H9 (cell line): ENCODE results near the gene EFCAB5. TPM values are rescaled to one million over a fixed set of nuclear protein-coding genes. Genes with fewer than 3 reads are reported as not detected.

ENCODE experiments used
- DNase-seq: peaks from one replicate; pipeline ENCODE4 v3.0.0-alpha.2; 2017
- H2AFZ ChIP-seq: one replicate; pipeline ENCODE4 v1.6.1; 2013; ENCODE audit warnings: mild to moderate bottlenecking, low read length, control low read depth, moderate library complexity
- H2AK5ac ChIP-seq: 2 replicates; pipeline ENCODE4 v1.6.1; 2013; ENCODE audit warnings: low read length, control low read depth, mixed read lengths; ENCODE audit not compliant: insufficient read length
- H2BK120ac ChIP-seq: one replicate; pipeline ENCODE4 v1.6.1; 2013; ENCODE audit warnings: low read depth, mild to moderate bottlenecking, low read length, control low read depth, inconsistent platforms; ENCODE audit not compliant: poor library complexity, severe bottlenecking
- H2BK12ac ChIP-seq: 2 replicates; pipeline ENCODE4 v1.6.1; 2013; ENCODE audit warnings: low read length, control low read depth, mixed read lengths, low read depth; ENCODE audit not compliant: insufficient read length
- H2BK15ac ChIP-seq: 2 replicates; pipeline ENCODE4 v1.6.1; 2013; ENCODE audit warnings: low read depth, low read length, control low read depth
- H2BK20ac ChIP-seq: one replicate; pipeline ENCODE4 v1.6.1; 2013; ENCODE audit warnings: low read depth, mild to moderate bottlenecking, low read length, control low read depth, inconsistent platforms; ENCODE audit not compliant: poor library complexity, severe bottlenecking
- H2BK5ac ChIP-seq: 2 replicates; pipeline ENCODE4 v1.6.1; 2013; ENCODE audit warnings: low read length, control low read depth, mixed read lengths; ENCODE audit not compliant: insufficient read length
- H3K14ac ChIP-seq: 2 replicates; pipeline ENCODE4 v1.6.1; 2013; ENCODE audit warnings: low read length, control low read depth; ENCODE audit not compliant: insufficient read depth
- H3K18ac ChIP-seq: 2 replicates; pipeline ENCODE4 v1.6.1; 2013; ENCODE audit warnings: low read depth, mild to moderate bottlenecking, mixed read lengths, low read length, control low read depth; ENCODE audit not compliant: insufficient read length
- H3K23ac ChIP-seq: 2 replicates; pipeline ENCODE4 v1.6.1; 2013; ENCODE audit warnings: low read length, control low read depth, mixed read lengths, low read depth; ENCODE audit not compliant: insufficient read length
- H3K23me2 ChIP-seq: 2 replicates; pipeline ENCODE4 v1.6.1; 2013; ENCODE audit warnings: low read depth, mild to moderate bottlenecking, mixed read lengths, low read length, control low read depth; ENCODE audit not compliant: insufficient read length, poor library complexity, severe bottlenecking
- H3K27ac ChIP-seq: 2 replicates; pipeline ENCODE4 v1.5.1; 2013; ENCODE audit warnings: low read length, control low read depth, mixed read lengths, low read depth; ENCODE audit not compliant: insufficient read length
- H3K27me3 ChIP-seq: 2 replicates; pipeline ENCODE4 v1.6.1; 2013; ENCODE audit warnings: low read length, control low read depth, inconsistent platforms; ENCODE audit not compliant: insufficient read depth
- H3K4ac ChIP-seq: 2 replicates; pipeline ENCODE4 v1.6.1; 2013; ENCODE audit warnings: low read depth, mild to moderate bottlenecking, control low read depth, inconsistent platforms, low read length, moderate library complexity
- H3K4me1 ChIP-seq: 2 replicates; pipeline ENCODE4 v1.6.1; 2013; ENCODE audit warnings: low read length, control low read depth, inconsistent platforms; ENCODE audit not compliant: insufficient read depth
- H3K4me2 ChIP-seq: 2 replicates; pipeline ENCODE4 v1.6.1; 2013; ENCODE audit warnings: low read length, control low read depth, mixed read lengths; ENCODE audit not compliant: insufficient read length, insufficient read depth
- H3K56ac ChIP-seq: 2 replicates; pipeline ENCODE4 v1.6.1; 2013; ENCODE audit warnings: low read depth, mild to moderate bottlenecking, mixed read lengths, low read length, control low read depth; ENCODE audit not compliant: insufficient read length
- H3K79me1 ChIP-seq: 2 replicates; pipeline ENCODE4 v1.6.1; 2013; ENCODE audit warnings: low read depth, mild to moderate bottlenecking, moderate library complexity, low read length, control low read depth, inconsistent platforms; ENCODE audit not compliant: insufficient read depth, poor library complexity, severe bottlenecking
- H3K79me2 ChIP-seq: 2 replicates; pipeline ENCODE4 v1.6.1; 2013; ENCODE audit warnings: low read length, control low read depth, inconsistent platforms; ENCODE audit not compliant: insufficient read depth
- H3K9ac ChIP-seq: 2 replicates; pipeline ENCODE4 v1.6.1; 2013; ENCODE audit warnings: low read length, control low read depth, mixed read lengths; ENCODE audit not compliant: insufficient read length; ENCODE audit errors: extremely low read depth
- H3K9me3 ChIP-seq: one replicate; pipeline ENCODE4 v1.6.1; 2013; ENCODE audit warnings: low read depth, low read length, inconsistent platforms; ENCODE audit not compliant: control insufficient read depth
- H3T11ph ChIP-seq: one replicate; pipeline ENCODE4 v1.6.1; 2013; ENCODE audit warnings: mild to moderate bottlenecking, low read length, control low read depth, inconsistent platforms
- H4K20me1 ChIP-seq: one replicate; pipeline ENCODE4 v1.6.1; 2013; ENCODE audit not compliant: control insufficient read depth, insufficient read length, insufficient read depth
- H4K5ac ChIP-seq: 2 replicates; pipeline ENCODE4 v1.6.1; 2013; ENCODE audit warnings: low read depth, mild to moderate bottlenecking, mixed read lengths, low read length, control low read depth; ENCODE audit not compliant: insufficient read length
- H4K8ac ChIP-seq: replicated peaks from 2 replicates; pipeline ENCODE4 v1.6.1; 2013; ENCODE audit warnings: low read length, control low read depth, mixed read lengths, low read depth; ENCODE audit not compliant: insufficient read length
- H4K91ac ChIP-seq: 2 replicates; pipeline ENCODE4 v1.6.1; 2013; ENCODE audit warnings: low read depth, mild to moderate bottlenecking, moderate library complexity, mixed read lengths, low read length, control low read depth; ENCODE audit not compliant: insufficient read length
- H3K27ac Mint-ChIP-seq, 3 experiments: 2 replicates in 2 of 3; 3 replicates in 1 of 3; pipeline ENCODE4 v1.8.0; 2020 to 2021; ENCODE audit warnings: mixed read lengths in 3 of 3, mild to moderate bottlenecking in 1 of 3, moderate library complexity in 1 of 3
- H3K27me3 Mint-ChIP-seq: 2 replicates; pipeline ENCODE4 v1.8.0; 2021; ENCODE audit warnings: low read depth, mild to moderate bottlenecking, moderate library complexity, mixed read lengths
- H3K36me3 Mint-ChIP-seq, 3 experiments: 2 replicates in 2 of 3; 3 replicates in 1 of 3; pipeline ENCODE4 v1.8.0; 2020 to 2021; ENCODE audit warnings: low read depth in 3 of 3, mixed read lengths in 3 of 3; ENCODE audit not compliant: insufficient read depth in 1 of 3
- H3K4me1 Mint-ChIP-seq, 2 experiments: 2 replicates each; pipeline ENCODE4 v1.8.0; 2020; ENCODE audit warnings: mixed read lengths in 2 of 2
- H3K4me3 Mint-ChIP-seq, 2 experiments: 2 replicates in 1 of 2; 3 replicates in 1 of 2; pipeline ENCODE4 v1.8.0; 2020 to 2021; ENCODE audit warnings: mild to moderate bottlenecking in 2 of 2, mixed read lengths in 2 of 2, moderate library complexity in 1 of 2
- H3K9me3 Mint-ChIP-seq, 2 experiments: 2 replicates in 1 of 2; 3 replicates in 1 of 2; pipeline ENCODE4 v1.8.0; 2020; ENCODE audit warnings: mild to moderate bottlenecking in 2 of 2, mixed read lengths in 2 of 2, moderate library complexity in 1 of 2
- WGBS: extraction: QIAGEN DNeasy Blood & Tissue Kit; methylation state at CpG from one replicate; pipeline ENCODE4 v1.1.7; 2013; ENCODE audit warnings: missing lambda C conversion rate, low lambda C conversion rate, mixed read lengths; ENCODE audit not compliant: insufficient read length; ENCODE audit errors: extremely low coverage; 5-methylcytosine and 5-hydroxymethylcytosine counted together
- total RNA-seq: library from RNA; stranded (reverse); gene quantifications from 2 replicates; pipeline ENCODE4 v1.2.1, GENCODE V29; 2021
- TF ChIP-seq, protein P1 (sequence below): fragments of 200-600 bp; sonication (generic); conservative IDR thresholded peaks from 3 replicates; pipeline ENCODE4 v1.8.0; 2021; ENCODE audit warnings: antibody characterized with exemption, mild to moderate bottlenecking

The EFCAB5 gene
- total RNA-seq, 1 experiment from 2014 or later: not detected

DNA sequence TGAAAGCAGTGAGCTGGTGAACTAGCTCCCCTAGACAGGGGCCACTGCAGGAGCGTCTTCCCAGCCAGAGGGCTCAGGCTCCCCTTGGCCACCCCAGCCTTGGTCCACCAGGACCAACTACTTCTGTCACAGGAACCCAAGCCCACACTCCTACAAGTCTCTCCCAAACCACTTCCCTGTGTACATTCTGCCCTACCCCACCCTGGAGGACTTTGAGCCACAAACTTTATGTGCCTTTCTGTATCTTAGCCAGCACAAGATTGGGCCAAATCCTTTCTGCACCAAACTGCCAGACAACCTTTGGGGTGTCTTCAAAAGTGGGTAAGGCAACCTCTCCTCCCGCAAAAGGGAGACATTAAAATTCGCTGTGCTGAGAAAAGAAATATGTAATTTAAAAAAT, 31.6 kb downstream of the EFCAB5 start:
- no CpG with 5 or more reads among the region's 3 CpGs for whole genome bisulfite sequencing
- Mint-ChIP-seq H3K4me3 (no peak overlapping the region), H3K27ac (no peak overlapping the region), H3K27me3 (no peaks in the 10 kb centered on the region; the same call in 1 of the 2 replicates), H3K4me1 (no peaks in the 10 kb centered on the region), H3K9me3 (no peaks in the 10 kb centered on the region), H3K36me3 (no peaks in the 10 kb centered on the region)
- Histone ChIP-seq H3K18ac (no peak overlapping the region), H3K27ac (no peak overlapping the region), H2BK12ac (no peak overlapping the region), H3K56ac (no peak overlapping the region), H3K27me3 (no peaks in the 10 kb centered on the region), H3K4ac (no peak overlapping the region), H2AK5ac (no peak overlapping the region), H2BK15ac (no peak overlapping the region), H4K5ac (no peak overlapping the region), H3K9me3 (no peaks in the 10 kb centered on the region), H2BK120ac (no peak overlapping the region), H2BK5ac (no peak overlapping the region), H3K14ac (no peak overlapping the region), H2AFZ (no peak overlapping the region), H4K91ac (no peak overlapping the region), H4K8ac (no peak overlapping the region), H3K79me2 (no peaks in the 10 kb centered on the region), H3T11ph (no peak overlapping the region), H2BK20ac (no peak overlapping the region), H3K4me1 (no peaks in the 10 kb centered on the region), H3K9ac (no peak overlapping the region), H3K79me1 (no peaks in the 10 kb centered on the region), H4K20me1 (no peaks in the 10 kb centered on the region), H3K23me2 (no peaks in the 10 kb centered on the region), H3K23ac (no peak overlapping the region), H3K4me2 (no peak overlapping the region)
- TF ChIP-seq, protein P1, sequence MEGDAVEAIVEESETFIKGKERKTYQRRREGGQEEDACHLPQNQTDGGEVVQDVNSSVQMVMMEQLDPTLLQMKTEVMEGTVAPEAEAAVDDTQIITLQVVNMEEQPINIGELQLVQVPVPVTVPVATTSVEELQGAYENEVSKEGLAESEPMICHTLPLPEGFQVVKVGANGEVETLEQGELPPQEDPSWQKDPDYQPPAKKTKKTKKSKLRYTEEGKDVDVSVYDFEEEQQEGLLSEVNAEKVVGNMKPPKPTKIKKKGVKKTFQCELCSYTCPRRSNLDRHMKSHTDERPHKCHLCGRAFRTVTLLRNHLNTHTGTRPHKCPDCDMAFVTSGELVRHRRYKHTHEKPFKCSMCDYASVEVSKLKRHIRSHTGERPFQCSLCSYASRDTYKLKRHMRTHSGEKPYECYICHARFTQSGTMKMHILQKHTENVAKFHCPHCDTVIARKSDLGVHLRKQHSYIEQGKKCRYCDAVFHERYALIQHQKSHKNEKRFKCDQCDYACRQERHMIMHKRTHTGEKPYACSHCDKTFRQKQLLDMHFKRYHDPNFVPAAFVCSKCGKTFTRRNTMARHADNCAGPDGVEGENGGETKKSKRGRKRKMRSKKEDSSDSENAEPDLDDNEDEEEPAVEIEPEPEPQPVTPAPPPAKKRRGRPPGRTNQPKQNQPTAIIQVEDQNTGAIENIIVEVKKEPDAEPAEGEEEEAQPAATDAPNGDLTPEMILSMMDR: no peak
- DNase-seq: no peak
